NCI-H2107 (cell line): ENCODE data around the gene ADCY5.

Experiments
- DNase-seq: peaks from one replicate; lab custom pipeline; 2025; lab: John Stamatoyannopoulos, UW

Gene ADCY5

GRCh38 chr3:123341871-123342630 lies 106.8 kb downstream of the ADCY5 start:
- DNase-seq: no peak

DNA sequence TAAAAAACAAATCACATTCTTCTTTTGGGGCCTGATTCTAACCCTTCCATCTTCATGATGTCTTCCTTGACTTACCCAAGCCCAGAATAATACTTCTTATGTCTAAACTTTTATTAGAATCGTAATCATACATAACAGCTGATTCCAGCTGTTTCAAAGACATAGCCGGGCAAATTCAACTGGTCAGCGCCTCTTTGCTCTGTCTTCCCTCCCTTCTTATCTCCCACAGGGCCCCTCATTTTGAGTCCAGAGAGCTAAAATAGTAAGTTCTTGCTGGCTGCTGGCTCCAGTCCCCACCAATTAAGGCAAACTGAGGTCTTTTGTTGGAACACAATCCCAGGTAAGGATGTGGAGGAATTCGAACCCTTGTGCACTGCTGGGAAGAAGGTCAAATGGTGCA lies 108.6 kb downstream of the ADCY5 start:
- DNase-seq: no peak

- DNase-seq: no peak
These were observed 109.6 kb downstream of the ADCY5 start for GRCh38 chr3:123339302-123339701.

- DNase-seq: peak; percentile 54
These were observed 110.2 kb downstream of the ADCY5 start for GRCh38 chr3:123338620-123339061.

GRCh38 chr3:123337948-123338619 lies 110.8 kb downstream of the ADCY5 start:
- DNase-seq: peak; percentile 50

- DNase-seq: no peak
These were observed 111.7 kb downstream of the ADCY5 start for GRCh38 chr3:123337226-123337625.

GRCh38 chr3:123336441-123336851 lies 112.4 kb downstream of the ADCY5 start:
- no peak for DNase-seq

GRCh38 chr3:123336001-123336400 lies 112.9 kb downstream of the ADCY5 start:
- no peak for DNase-seq

- no peak for DNase-seq
These were observed 113.8 kb downstream of the ADCY5 start for GRCh38 chr3:123335007-123335670.

DNA sequence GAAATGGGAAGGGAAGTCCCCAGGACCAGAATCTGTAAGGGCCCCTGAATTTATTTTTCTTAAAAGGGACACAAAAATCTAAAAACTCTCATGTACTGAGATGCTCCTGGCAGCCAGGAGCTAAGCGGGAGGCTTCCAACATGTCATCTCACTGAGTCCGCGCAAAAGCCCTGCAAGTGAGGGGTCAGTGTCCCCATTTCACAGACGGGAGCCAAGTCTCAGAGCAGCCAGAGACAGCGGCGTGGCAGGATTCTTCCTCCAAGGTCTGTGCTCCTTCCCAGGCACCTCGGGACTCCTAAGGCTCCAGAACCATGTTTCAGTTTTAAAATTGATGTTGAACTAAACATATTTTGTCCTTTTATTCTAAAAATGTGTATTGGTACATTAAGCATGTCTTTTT lies 114.8 kb downstream of the ADCY5 start:
- DNase-seq: no peak

DNA sequence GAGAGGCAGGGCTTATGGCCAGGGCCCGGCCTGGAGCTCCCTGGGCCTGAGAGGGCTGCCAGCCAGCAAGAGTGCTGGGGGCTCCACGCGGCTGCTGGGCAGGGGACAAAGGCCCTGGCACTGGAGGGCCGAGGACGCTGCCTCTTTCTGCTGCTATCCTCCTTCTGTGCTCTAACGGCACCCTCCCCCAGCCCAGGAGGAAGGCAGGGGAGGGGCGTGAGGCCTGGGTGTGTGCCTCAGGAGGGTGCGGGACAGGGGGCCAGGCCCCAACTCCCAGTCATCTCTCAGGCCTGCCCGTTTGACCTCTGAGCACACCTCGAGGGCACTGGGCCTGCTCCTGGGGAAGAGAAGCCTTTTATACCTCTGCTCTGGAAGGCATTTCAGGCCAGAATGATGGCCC lies 115.5 kb downstream of the ADCY5 start:
- DNase-seq: no peak

DNA sequence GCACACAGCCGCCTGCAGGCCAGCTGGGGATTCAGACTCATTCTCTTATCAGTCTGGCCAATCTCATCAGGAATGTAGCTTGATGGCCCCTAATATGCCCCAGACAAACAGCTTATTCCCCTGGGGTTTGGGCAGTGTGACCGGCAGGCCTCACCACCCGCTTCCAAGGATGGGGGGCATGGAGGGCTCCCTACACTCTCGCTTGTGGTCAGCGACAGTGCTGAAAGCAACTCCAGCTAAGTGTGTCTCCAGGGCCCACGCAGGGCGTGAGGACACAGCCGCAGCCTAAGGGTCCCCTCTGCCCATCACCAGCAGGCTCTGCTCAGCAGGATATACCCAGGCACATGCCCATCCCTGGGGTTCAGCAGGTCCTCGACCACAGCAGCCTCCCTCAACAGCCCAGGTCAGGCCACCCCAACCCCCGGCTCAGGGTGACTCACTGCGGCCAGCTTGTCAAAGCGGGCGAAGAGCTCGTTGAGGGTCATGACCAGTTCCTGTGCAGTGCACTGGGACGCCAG lies 116.7 kb downstream of the ADCY5 start:
- no peak for DNase-seq

- no peak for DNase-seq
These were observed 117.2 kb downstream of the ADCY5 start for GRCh38 chr3:123331651-123332050.

GRCh38 chr3:123331006-123331405 lies 117.9 kb downstream of the ADCY5 start:
- no peak for DNase-seq

- no peak for DNase-seq
These were observed 118.4 kb downstream of the ADCY5 start for GRCh38 chr3:123330441-123330991.

DNA sequence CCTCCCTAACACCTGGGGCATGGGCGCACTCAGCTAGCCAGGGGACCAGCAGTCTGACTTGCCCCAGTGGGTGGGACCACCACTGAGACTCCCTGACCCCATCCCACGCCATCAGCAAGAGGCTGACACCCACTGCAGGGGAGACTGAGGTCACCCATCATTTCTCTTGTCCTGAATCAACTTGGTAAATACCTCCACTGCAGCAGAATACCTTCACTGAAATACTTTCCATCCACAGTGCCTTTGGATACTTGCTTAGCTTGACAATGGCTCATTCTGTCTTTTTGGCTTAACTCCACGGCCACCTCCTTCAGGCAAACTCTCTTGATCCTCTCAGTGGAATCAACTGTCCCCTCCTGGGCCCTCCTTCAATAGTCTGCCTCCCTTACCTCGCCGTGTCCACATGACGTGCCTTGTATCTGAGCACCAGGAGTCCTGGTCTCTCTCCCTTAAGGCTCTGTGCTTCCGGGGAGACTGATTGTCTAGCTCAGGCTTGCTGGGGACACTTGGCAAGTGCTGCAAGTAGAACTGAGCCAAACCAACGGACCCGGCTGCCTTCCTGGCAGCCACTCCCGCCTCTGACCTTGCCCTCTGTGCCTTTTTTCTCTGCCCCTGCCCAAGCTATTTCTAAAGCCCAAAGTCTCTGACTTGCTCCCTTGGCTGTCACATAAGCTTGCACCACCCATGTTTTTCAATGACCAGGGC lies 119.1 kb downstream of the ADCY5 start:
- no peak for DNase-seq

GRCh38 chr3:123328851-123329635 lies 119.8 kb downstream of the ADCY5 start:
- peak; percentile 58 for DNase-seq

DNA sequence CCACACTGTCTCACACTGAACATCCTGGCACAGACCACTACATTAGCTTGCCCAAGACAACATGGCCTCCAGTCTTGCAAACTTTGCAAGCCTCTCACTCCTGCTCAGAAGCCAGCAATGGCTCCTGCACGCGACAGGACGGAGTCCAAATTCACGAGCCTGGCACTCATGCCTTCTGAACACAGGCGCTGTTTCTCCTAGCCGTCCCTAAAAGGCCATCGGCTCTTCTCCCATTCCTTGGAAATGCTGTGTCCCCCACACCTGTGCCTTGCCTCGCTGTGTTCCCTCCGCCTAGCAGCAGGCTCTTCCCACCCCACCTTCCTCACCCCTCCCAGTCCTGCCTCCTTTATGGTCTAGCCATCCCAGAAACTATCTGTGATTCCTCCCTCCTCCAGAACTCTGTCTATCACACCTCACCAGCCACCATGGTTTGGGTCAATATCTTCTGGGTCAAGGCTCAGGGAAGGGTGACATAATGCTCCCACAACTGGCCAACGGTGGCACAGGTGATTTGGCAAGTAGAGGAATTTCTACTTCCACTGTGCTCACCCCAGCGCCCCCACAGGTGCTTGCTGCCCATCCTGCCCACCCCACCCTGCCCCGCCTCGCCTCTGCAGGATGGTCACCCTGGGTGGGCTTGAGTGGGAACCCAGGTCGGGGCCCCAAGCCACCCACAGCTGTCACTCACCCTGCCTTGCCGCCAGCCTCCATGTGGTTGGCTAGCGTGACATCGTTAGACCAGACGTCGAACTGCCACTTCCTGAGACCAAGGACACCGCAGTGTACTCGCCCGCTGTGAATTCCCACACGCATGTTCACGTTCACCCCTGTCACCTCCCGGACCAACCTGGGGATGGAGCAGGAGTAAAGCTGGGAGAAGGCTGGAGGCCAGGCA lies 120.7 kb downstream of the ADCY5 start:
- DNase-seq: no peak

GRCh38 chr3:123327480-123327879 lies 121.4 kb downstream of the ADCY5 start:
- DNase-seq: no peak

GRCh38 chr3:123326531-123326930 lies 122.4 kb downstream of the ADCY5 start:
- DNase-seq: no peak
